Liver (tissue), 2 donors: Measurements from ENCODE around the gene MBD3L3.

Experiments
- CTCF ChIP-seq: fragments of 150-350 bp; IDR thresholded peaks from 2 replicates; pipeline ENCODE4 v1.5.1; 2017; ENCODE audit warnings: improper control_type of control experiment, low read depth, low read length; ENCODE audit not compliant: missing input control
- YY1 ChIP-seq: IDR thresholded peaks from 2 replicates; pipeline ENCODE4 v1.6.1; 2016; ENCODE audit warnings: antibody characterized with exemption, mild to moderate bottlenecking
- TF ChIP-seq, protein P1 (sequence below): IDR thresholded peaks from 2 replicates; pipeline ENCODE4 v1.6.1; 2016; ENCODE audit warnings: antibody characterized with exemption
- donor health status: healthy.

DNA sequence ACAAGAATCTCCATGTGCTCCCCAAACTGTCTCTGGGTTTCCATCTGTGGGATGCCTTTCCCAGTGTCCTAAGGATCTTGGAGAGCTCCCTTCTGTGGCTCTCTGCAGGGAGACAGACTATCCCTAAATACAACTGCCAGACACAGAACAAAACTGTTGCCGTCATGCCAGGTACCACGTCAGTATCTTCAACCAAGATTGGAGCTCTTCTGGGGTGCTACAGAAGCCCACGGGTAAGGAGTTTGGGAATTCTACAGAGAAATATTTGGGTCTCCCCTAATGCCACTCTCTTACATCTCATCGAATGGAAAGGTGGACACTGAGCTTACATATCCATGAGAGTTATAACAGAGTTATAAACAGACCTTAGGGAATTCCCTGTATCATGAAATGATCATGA, 4.9 kb upstream of the MBD3L3 start:
- TF ChIP-seq YY1 (no peak), CTCF (no peak)
- TF ChIP-seq, protein P1, sequence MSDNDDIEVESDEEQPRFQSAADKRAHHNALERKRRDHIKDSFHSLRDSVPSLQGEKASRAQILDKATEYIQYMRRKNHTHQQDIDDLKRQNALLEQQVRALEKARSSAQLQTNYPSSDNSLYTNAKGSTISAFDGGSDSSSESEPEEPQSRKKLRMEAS = no peak
